Prostate gland (tissue), 2 donors: ENCODE data around the gene IMPDH2. TPM values are rescaled to one million over a fixed set of nuclear protein-coding genes. Genes with fewer than 3 reads are reported as not detected.

ENCODE experiments used
- DNase-seq: peaks from one replicate; pipeline ENCODE4 v3.0.0-alpha.2; 2019; ENCODE audit warnings: low spot score
- H3K27ac ChIP-seq, 2 donors: fragments of 200-600 bp; sonication (generic); 2 replicates each; pipeline ENCODE4 v1.5.1; 2017 to 2019
- H3K27me3 ChIP-seq: fragments of 200-600 bp; sonication (generic); replicated peaks from 2 replicates; pipeline ENCODE4 v1.5.1; 2019; ENCODE audit not compliant: insufficient read depth
- H3K36me3 ChIP-seq, 2 donors: fragments of 200-600 bp; sonication (generic); 1 replicate in 1 of 2; 2 replicates in 1 of 2; pipeline versions ENCODE4 v1.5.1 to v1.8.1; 2017 to 2019
- H3K4me1 ChIP-seq: fragments of 200-600 bp; sonication (generic); replicated peaks from 2 replicates; pipeline ENCODE4 v1.5.1; 2019
- H3K4me3 ChIP-seq, 2 donors: fragments of 200-600 bp; sonication (generic); 2 replicates each; pipeline ENCODE4 v1.5.1; 2017 to 2019
- H3K9me3 ChIP-seq: fragments of 200-600 bp; sonication (generic); 2 replicates; pipeline ENCODE4 v1.5.1; 2017
- POLR2A ChIP-seq: fragments of 450-650 bp; IDR thresholded peaks from one replicate; pipeline ENCODE4 v1.6.1; 2016; ENCODE audit warnings: antibody characterized with exemption, mild to moderate bottlenecking
- POLR2AphosphoS5 ChIP-seq: sonication (generic); formaldehyde crosslinking; IDR thresholded peaks from one replicate; pipeline ENCODE4 v1.6.1; 2017; ENCODE audit warnings: antibody characterized with exemption
- WGBS: methylation state at CpG from one replicate; pipeline ENCODE4 v1.1.5; 2018; 5-methylcytosine and 5-hydroxymethylcytosine counted together
- intact Hi-C: fragments of 100-400 bp; cut with DNase I; formaldehyde crosslinking; loops from one replicate; pipeline ENCODE4 v1.14.2; 2022
- total RNA-seq, 2 donors: library from RNA; depleted of rRNA; stranded (reverse); fragments of >200 nt; gene quantifications; one replicate each; pipeline ENCODE4 v1.1.0, GENCODE V29; 2016
- TF ChIP-seq, protein P1 (sequence below), 4 experiments: fragments of 200-600 bp in 2 of 4; fragments of 450-650 bp in 2 of 4; sonication (generic) in 2 of 4; IDR thresholded peaks; 1 replicate in 3 of 4; 2 replicates in 1 of 4; pipeline ENCODE4 v1.5.1; 2016 to 2019; ENCODE audit warnings: antibody characterized with exemption in 4 of 4, mild to moderate bottlenecking in 2 of 4, moderate library complexity in 2 of 4

Gene IMPDH2
- total RNA-seq, 2 donors from 2014 or later, result 110 to 186 TPM

DNA sequence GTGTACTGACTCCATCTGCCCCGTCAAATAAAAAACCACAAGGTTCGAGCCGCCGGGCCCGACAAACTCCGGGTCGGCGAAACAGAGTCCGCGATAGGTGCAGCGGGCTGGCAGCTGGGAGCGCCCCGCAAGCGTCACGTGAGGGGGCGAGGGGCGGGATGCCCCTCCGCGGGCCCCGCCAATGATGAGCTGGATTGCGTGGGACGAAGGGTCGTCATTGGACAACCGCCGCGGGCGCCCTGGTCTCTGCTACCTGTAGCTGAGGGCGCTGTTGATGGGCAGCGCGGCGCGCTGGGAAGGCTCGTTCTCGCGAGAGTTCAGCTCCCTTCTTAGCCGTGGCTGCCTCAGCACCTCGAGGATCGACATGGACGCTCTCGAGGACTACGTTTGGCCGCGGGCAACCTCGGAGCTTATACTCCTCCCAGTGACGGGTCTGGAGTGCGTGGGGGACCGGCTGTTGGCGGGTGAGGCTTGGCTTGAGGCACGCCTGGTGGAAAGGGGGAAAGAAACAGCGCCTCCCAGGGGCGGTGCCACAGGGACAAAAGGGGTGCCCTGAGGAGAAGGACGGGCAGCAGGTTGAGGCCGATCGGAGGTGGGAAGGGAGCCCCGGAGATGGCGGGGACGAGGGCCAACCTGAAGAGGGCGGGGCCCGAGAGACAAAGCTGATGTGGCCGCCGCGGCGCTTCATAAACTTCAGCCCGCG lies 22.0 kb downstream of the IMPDH2 start, which contains the start of gene WDR6:
TSS of gene WDR6 (plus strand) at position 324 of the 703 bp plus-strand sequence. CDS start at position 365, 41 bp downstream.
- H3K9me3 ChIP-seq, result no peaks in the 10 kb centered on the region
- peak within 1 kb of the TSS; percentile 93 to 97 for H3K27ac ChIP-seq
- WGBS, result under 1% methylated on average over 63 of the region's 65 CpGs
- no peaks in the 10 kb centered on the region for H3K36me3 ChIP-seq
- intact Hi-C loops, result loop anchor here (2.0 to 10.0 kb wide), 3 partner anchors 16 to 408 kb away; partner anchors contain the start of genes ARIH2, P4HTM, RHOA and TCTA
- TF ChIP-seq POLR2AphosphoS5 (peak; percentile 95), POLR2A (peak; percentile 75)
- TF ChIP-seq, protein P1, sequence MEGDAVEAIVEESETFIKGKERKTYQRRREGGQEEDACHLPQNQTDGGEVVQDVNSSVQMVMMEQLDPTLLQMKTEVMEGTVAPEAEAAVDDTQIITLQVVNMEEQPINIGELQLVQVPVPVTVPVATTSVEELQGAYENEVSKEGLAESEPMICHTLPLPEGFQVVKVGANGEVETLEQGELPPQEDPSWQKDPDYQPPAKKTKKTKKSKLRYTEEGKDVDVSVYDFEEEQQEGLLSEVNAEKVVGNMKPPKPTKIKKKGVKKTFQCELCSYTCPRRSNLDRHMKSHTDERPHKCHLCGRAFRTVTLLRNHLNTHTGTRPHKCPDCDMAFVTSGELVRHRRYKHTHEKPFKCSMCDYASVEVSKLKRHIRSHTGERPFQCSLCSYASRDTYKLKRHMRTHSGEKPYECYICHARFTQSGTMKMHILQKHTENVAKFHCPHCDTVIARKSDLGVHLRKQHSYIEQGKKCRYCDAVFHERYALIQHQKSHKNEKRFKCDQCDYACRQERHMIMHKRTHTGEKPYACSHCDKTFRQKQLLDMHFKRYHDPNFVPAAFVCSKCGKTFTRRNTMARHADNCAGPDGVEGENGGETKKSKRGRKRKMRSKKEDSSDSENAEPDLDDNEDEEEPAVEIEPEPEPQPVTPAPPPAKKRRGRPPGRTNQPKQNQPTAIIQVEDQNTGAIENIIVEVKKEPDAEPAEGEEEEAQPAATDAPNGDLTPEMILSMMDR (IDR thresholded peaks at IDR 0.05), result peak; percentile 37 to 73 (median 56)
- H3K27me3 ChIP-seq, result no peaks in the 10 kb centered on the region
- peak; percentile 98 for DNase-seq
- H3K4me1 ChIP-seq, result peaks cover 13% of the 10 kb centered on the region
- H3K4me3 ChIP-seq, result peak within 1 kb of the TSS; percentile 55 to 67

DNA sequence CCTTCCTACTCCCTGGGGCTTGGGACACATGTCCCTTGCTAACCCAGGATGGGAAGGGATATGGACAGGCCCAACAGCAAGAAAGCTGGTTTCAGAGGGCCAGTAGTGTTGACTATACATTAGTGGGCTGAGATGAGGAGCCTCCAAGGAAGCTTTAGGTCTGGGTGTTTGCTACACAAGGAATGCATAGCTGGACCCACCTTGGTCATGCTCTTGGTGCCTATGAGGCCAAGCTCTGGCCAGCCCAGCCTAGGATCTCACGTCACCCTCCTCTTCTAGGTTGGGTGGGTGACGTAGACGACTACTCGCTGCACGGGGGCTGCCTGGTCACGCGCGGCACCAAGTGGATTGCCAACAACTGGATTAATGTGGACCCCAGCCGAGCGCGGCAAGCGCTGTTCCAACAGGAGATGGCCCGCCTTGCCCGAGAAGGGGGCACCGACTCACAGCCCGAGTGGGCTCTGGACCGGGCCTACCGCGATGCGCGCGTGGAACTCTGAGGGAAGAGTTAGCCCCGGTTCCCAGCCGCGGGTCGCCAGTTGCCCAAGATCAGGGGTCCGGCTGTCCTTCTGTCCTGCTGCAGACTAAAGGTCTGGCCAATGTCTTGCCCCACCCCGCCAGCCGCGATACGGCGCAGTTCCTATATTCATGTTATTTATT lies 22.7 kb downstream of the IMPDH2 start:
- intact Hi-C loops, result loop anchor here (2.0 to 10.0 kb wide), 3 partner anchors 16 to 408 kb away; partner anchors contain the start of genes ARIH2, P4HTM, RHOA and TCTA
- no peaks in the 10 kb centered on the region for H3K9me3 ChIP-seq
- H3K27me3 ChIP-seq, result no peaks in the 10 kb centered on the region
- H3K27ac ChIP-seq, result peak overlapping the region; percentile 93 to 97
- H3K4me1 ChIP-seq, result peaks cover 13% of the 10 kb centered on the region
- H3K4me3 ChIP-seq, result peak overlapping the region; percentile 55 to 67
- WGBS, result 3% methylated on average over 31 of the region's 32 CpGs
- DNase-seq, result no peak
- TF ChIP-seq, protein P1 (IDR thresholded peaks at IDR 0.05), result no peak
- TF ChIP-seq POLR2A (no peak), POLR2AphosphoS5 (no peak)
- H3K36me3 ChIP-seq, result no peaks in the 10 kb centered on the region

DNA sequence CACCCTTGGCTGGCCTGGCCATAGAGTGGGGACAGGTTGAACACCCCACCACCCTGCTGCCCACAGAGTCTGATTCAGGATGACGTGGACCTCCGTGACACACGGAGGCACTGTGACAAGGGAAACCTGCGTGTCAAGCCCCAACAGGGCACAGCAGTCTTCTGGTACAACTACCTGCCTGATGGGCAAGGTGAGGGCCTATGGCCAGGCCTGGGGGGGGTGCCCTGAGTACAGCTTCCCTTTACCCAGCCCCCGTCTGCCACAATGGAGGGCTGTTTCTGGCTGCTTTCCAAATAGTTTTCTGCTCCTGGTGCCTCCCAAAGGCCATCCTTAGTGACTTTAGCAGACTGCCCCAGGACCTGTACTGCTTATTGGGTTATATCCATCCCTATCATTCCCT lies 23.2 kb downstream of the IMPDH2 start:
- no peaks in the 10 kb centered on the region for H3K36me3 ChIP-seq
- no peak overlapping the region for H3K4me3 ChIP-seq
- no peaks in the 10 kb centered on the region for H3K9me3 ChIP-seq
- H3K27ac ChIP-seq, result peak overlapping the region in 1 of 2 donors; percentile 93
- H3K4me1 ChIP-seq, result peaks cover 13% of the 10 kb centered on the region
- TF ChIP-seq POLR2A (no peak), POLR2AphosphoS5 (no peak)
- TF ChIP-seq, protein P1 (IDR thresholded peaks at IDR 0.05), result no peak
- intact Hi-C loops, result loop anchor here (2.0 to 10.0 kb wide), 3 partner anchors 15 to 409 kb away; partner anchors contain the start of genes ARIH2, P4HTM, RHOA and TCTA
- WGBS, result 90% methylated on average over 5 of the region's 5 CpGs
- no peaks in the 10 kb centered on the region for H3K27me3 ChIP-seq
- DNase-seq, result no peak

DNA sequence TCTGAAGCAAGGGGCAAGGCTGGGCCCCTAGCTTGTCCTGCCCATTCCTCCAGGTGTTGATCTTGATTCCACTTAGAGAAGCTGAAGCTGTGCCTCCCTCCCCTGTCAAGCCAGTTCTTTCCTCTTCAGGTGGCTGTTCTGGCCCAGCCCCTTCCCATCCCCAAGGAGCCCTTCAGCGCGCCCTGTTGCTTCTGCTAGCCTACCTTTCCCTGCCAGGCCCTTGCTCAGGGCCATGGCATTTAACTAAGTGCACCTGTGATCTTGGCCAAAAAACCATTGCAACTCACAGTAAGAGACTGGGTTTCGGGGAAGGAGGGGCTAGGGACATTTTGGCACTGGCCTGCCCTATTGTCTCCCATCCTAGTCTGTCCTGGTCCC lies 23.9 kb downstream of the IMPDH2 start:
- Histone ChIP-seq H3K27me3 (no peaks in the 10 kb centered on the region), H3K4me3 (no peak overlapping the region), H3K36me3 (no peaks in the 10 kb centered on the region), H3K9me3 (no peaks in the 10 kb centered on the region), H3K4me1 (peaks cover 13% of the 10 kb centered on the region), H3K27ac (no peak overlapping the region)
- 84% methylated on average over 3 of the region's 3 CpGs for WGBS
- TF ChIP-seq, protein P1 (IDR thresholded peaks at IDR 0.05), result no peak
- TF ChIP-seq POLR2AphosphoS5, result no peak
- no peak for TF ChIP-seq POLR2A
- no peak for DNase-seq
- intact Hi-C loops, result loop anchor here (5.0 to 10.0 kb wide), 2 partner anchors 88 to 410 kb away; partner anchors contain the start of genes ARIH2, RHOA and TCTA
